A673 (cell line): ENCODE results near the gene ANAPC10.

Source experiments
- EZH2 ChIP-seq: fragments of 200-600 bp; sonication (generic); IDR thresholded peaks from 2 replicates; pipeline ENCODE4 v1.6.1; 2017; ENCODE audit warnings: borderline replicate concordance, low read depth, mild to moderate bottlenecking, mixed read lengths, antibody characterized with exemption, low read length; ENCODE audit not compliant: poor library complexity, severe bottlenecking
- TF ChIP-seq, protein P1 (sequence below): fragments of 300-800, 200-600 bp; sonication (generic); conservative IDR thresholded peaks from 2 replicates; pipeline ENCODE4 v1.5.1; 2017; ENCODE audit warnings: low read depth, mild to moderate bottlenecking, antibody characterized with exemption, low read length, moderate library complexity, mixed read lengths

DNA sequence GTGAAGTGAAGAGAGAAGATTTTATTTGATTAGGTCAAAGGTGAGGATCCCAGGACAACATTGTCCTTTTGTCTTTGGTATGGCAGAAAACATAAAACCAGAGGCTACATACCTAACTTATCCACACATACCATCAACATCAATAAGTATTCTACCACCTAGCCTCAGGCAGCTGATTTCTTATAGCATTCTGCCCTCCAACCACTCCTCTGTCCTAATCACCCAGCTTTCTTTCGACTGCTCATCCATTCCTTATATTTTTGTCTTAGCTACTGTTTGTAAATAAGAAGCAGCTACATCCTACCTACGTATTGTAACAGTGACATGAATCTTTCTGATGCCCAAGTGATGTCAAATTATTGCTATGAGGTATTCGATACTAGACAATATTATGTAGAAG lies 129.4 kb downstream of the ANAPC10 start:
- TF ChIP-seq EZH2: no peak
- TF ChIP-seq, protein P1, sequence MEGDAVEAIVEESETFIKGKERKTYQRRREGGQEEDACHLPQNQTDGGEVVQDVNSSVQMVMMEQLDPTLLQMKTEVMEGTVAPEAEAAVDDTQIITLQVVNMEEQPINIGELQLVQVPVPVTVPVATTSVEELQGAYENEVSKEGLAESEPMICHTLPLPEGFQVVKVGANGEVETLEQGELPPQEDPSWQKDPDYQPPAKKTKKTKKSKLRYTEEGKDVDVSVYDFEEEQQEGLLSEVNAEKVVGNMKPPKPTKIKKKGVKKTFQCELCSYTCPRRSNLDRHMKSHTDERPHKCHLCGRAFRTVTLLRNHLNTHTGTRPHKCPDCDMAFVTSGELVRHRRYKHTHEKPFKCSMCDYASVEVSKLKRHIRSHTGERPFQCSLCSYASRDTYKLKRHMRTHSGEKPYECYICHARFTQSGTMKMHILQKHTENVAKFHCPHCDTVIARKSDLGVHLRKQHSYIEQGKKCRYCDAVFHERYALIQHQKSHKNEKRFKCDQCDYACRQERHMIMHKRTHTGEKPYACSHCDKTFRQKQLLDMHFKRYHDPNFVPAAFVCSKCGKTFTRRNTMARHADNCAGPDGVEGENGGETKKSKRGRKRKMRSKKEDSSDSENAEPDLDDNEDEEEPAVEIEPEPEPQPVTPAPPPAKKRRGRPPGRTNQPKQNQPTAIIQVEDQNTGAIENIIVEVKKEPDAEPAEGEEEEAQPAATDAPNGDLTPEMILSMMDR: no peak
